CD4-positive, alpha-beta T cell treated with Interleukin-1 beta for 1 hour (primary cell): ENCODE measurements around the gene MFF.

Experiments used
- DNase-seq, 2 donors: peaks; one replicate each; pipeline ENCODE4 v3.0.0-alpha.2; 2020 to 2022

Gene MFF

GRCh38 chr2:227324995-227325838, at the start of gene MFF:
Gene MFF, plus strand, starts transcription at chr2:227325251. Its CDS starts 5,415 bp downstream, at chr2:227330666.
- peak; percentile 93 to 94 for DNase-seq

GRCh38 chr2:227280895-227281294, 44.2 kb upstream of the MFF start:
- DNase-seq: no peak

- DNase-seq: no peak
These were observed 39.3 kb upstream of the MFF start for GRCh38 chr2:227285741-227286236.

GRCh38 chr2:227287771-227288170, 37.3 kb upstream of the MFF start:
- DNase-seq: no peak

GRCh38 chr2:227292314-227292713, 32.7 kb upstream of the MFF start:
- DNase-seq: no peak

GRCh38 chr2:227293531-227293930, 31.5 kb upstream of the MFF start:
- DNase-seq: no peak

GRCh38 chr2:227295806-227296205, 29.2 kb upstream of the MFF start:
- DNase-seq: no peak

GRCh38 chr2:227296671-227297405, 28.2 kb upstream of the MFF start:
- no peak for DNase-seq

GRCh38 chr2:227301523-227301922, 23.5 kb upstream of the MFF start:
- DNase-seq: no peak

GRCh38 chr2:227308784-227309183, 16.3 kb upstream of the MFF start:
- DNase-seq: no peak

GRCh38 chr2:227310756-227311110, 14.3 kb upstream of the MFF start:
- no peak for DNase-seq

GRCh38 chr2:227311861-227312506, 13.1 kb upstream of the MFF start:
- no peak for DNase-seq

GRCh38 chr2:227312579-227312978, 12.5 kb upstream of the MFF start:
- DNase-seq: no peak

- no peak for DNase-seq
These were observed 11.7 kb upstream of the MFF start for GRCh38 chr2:227313310-227313709.

- DNase-seq: no peak
These were observed 7.2 kb upstream of the MFF start for GRCh38 chr2:227317834-227318233.

GRCh38 chr2:227320305-227321094, 4.6 kb upstream of the MFF start:
- no peak for DNase-seq

- no peak for DNase-seq
These were observed 2.4 kb upstream of the MFF start for GRCh38 chr2:227322530-227323205.

GRCh38 chr2:227323818-227324217, 1.2 kb upstream of the MFF start:
- DNase-seq: no peak

GRCh38 chr2:227324642-227324994, 433 bp upstream of the MFF start:
- DNase-seq: no peak

- no peak for DNase-seq
These were observed 766 bp downstream of the MFF start for GRCh38 chr2:227325839-227326195.

GRCh38 chr2:227326783-227327182, 1.7 kb downstream of the MFF start:
- no peak for DNase-seq

GRCh38 chr2:227335713-227336112, 10.7 kb downstream of the MFF start:
- DNase-seq: no peak
